Left renal pelvis (tissue), 4 donors: Measurements from ENCODE around the gene NME1. TPM values are rescaled to one million over a fixed set of nuclear protein-coding genes. Genes with fewer than 3 reads are reported as not detected.
"Not testable (repeated sequence)": the region's sequence is repeated elsewhere in the genome, so short reads cannot be mapped to it uniquely, and the experiment has no call there.

Experiments used
- DNase-seq, 4 donors: peaks; one replicate each; pipeline ENCODE4 v3.0.0-alpha.2; 2013; ENCODE audit warnings: low read depth in 4 of 4, low spot score in 3 of 4
- polyA plus RNA-seq, 4 donors: library from polyadenylated mRNA; unstranded; fragments of 120-200 nt; gene quantifications; one replicate each; pipeline ENCODE4 v1.2.1, GENCODE V29; 2013; ENCODE audit not compliant: insufficient read length in 4 of 4

Gene NME1
- 10 to 100 TPM; 56.5 to 74.0 (median 68.6) TPM for polyA plus RNA-seq

DNA sequence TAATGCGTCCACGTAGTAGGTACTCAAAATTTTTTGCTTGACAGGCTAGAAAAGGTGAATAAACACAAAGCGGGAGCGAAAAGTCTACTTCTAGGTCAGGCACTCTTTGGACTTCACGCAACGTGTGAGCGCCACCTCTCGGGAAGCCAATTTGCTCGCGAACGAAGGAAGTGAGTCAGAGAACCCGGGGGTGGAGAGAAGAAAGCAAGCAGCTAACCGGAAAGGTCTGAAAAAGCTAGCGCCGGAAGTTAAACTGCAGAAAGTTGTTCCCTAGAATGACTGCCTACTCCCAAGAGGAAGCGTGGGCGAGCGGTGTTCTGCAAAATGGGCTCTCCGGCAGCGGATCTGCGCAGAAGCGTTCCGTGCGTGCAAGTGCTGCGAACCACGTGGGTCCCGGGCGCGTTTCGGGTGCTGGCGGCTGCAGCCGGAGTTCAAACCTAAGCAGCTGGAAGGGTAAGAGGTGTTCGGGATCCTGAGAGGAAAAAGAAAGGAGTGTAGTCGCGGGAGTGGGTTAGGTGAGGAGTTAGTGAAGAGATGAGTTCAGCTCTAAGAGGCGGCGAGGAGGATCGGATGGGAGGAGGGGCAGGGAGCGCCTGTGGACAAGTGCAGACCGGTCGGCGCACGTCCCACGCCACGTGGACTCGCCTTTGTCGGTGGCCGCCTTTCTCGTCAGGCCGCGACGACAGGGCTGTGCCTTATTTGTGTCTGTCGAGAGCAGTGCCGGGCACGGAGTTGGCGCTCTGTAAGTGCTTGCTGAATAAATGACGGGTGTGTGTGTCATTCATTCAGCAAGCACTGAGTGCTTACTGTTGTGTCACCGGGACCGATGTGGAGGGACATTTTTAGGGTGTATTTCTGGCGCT, at the start of gene NME1:
NME1 (plus strand) TSS at position 350 of the 863 bp plus-strand sequence. CDS start 2,096 bp downstream, outside the sequence.
- peak; percentile 97 to 99 (median 98) for DNase-seq

GRCh38 chr17:51107778-51108177, 45.6 kb upstream of the NME1 start:
- DNase-seq, result no peak

DNA sequence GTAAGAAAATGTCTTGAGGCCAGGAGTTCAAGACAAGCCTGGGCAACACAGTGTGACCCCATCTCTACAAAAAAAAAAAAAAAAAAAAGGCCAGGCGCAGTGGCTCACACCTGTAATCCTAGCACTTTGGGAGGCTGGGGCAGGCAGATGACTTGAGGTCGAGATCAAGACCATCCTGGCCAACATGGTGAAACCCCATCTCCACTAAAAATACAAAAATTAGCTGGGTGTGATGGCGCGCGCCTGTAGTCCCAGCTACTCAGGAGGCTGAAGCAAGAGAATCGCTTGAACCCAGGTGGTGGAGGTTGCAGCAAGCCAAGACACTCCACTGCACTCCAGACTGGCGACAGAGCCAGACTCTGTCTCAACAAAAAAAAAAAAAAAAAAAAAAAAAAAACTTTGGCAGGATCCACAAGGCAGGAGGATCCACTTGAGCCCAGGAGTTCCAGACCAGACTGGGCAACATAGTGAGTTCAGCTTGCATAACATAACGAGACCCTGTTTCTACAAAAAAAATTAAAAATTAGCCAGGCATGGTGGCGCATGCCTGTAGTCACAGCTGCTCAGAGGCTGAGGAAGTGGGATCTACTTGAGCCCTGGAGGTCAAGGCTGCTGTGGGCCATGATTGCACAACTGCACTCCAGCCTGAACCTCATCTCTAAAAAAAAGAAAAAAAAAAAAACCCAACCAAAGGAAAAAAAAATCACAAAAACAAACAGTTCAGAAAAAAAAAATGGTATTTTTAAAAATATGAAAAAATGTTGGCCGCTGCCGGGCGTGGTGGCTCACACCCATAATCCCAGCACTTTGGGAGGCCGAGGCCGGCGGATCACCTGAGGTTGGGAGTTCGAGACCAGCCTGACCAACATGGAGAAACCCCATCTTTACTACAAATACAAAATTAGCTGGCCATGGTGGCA, 40.8 kb upstream of the NME1 start:
- DNase-seq, result not testable (repeated sequence)

GRCh38 chr17:51115179-51115578, 38.2 kb upstream of the NME1 start:
- DNase-seq, result no peak

- no peak for DNase-seq
Observed at GRCh38 chr17:51118330-51119195, 34.8 kb upstream of the NME1 start.

- peak in 1 of 4 donors; percentile 52 for DNase-seq
Observed at GRCh38 chr17:51119415-51120356, 33.7 kb upstream of the NME1 start.

- DNase-seq, result no peak
Observed at GRCh38 chr17:51120357-51120738, 33.0 kb upstream of the NME1 start.

DNA sequence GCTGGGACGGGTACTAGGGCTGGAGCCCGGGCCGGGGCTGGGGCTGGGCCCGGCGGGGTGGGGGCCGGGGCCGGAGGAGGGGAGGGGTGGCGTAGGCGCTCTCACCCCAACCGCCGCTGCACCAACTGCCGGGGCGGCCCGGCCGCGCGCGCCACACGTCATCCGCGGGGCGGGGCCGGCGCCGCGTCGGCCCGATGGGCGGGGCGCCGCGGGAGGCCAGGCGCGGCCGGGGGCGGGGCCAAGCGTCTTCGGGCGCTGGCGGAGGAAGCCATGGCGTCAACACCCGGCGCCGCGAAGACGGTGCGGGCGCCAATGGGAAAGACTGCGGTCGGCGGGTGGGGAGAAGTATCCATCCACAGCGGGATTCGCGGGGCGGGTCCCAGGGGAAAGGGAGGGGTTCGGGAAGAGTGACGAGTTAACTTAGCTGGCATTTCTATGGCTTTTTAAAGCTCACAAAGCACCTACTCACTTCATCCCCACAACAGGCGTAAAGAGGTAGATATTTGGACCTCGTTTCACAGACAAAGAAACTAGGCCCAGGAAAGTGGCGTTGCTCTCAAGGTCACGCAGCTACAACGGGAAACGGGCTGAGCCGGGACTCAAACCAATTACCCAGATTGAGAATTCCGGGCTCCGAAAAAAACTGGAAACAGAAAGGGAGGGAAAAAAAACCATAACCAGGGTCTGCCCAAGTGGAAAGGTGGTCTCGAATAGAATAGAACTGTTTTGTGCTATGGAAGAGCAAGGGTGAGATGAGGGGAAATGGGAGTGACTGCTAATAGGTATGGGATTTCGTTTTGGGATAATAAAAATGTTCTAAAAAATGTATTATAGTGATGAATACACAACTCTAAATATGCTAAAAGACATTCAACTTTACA, 32.4 kb upstream of the NME1 start, which contains the start of gene SPAG9:
SPAG9 (minus strand) TSS at position 130 of the 881 bp plus-strand sequence. CDS start 212 bp downstream, outside the sequence.
- DNase-seq, result peak; percentile 81 to 92 (median 88)

GRCh38 chr17:51121620-51122472, 31.5 kb upstream of the NME1 start:
- DNase-seq, result peak in 2 of 4 donors; percentile 67 to 79

DNA sequence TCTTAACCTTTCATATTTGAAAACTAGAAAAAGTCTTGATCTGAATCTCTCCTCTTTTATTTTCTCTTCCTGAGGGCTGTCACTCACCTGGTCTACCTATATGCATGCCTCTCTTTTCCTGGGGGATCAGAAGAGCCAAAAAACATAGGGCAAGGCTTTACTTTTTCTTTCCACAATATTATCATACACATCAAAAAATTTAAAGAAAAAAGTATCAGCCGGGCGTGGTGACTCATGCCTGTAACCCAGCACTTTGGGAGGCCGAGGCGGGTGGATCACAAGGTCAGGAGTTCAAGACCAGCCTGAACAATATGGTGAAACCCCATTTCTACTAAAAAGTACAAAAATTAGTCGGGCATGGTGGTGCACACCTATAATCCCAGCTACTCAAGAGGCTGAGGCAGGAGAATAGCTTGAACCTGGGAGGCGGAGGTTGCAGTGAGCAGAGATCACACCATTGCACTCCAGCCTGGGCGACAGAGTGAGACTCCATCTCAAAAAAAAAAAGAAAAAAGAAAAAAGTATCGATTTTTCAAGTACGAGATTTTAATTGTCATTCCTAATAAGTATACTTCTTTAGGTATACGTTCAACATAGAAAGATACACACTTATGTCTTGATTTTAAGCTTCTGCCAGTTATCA, 30.8 kb upstream of the NME1 start:
- DNase-seq, result not testable (repeated sequence)

- no peak for DNase-seq
Observed at GRCh38 chr17:51124640-51125503, 28.5 kb upstream of the NME1 start.

DNA sequence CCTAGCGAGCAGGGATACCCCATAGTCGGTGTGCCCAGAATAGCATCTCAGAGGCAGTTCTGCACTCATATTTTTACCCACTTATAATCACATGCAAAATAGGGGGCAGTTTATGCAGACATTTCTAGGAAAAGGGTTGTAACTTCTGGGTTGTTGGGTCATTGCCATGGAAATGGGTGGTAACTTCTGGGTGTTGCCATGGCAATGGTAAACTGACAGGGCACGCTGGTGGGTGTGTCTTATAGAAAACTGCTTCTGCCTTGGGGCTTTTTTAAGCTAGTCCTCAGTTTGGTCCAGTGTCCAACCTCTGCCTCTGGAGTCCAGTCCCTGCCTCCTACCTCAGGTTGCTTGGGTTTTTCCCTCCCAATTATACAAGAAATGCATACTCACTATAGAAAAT, 25.3 kb upstream of the NME1 start:
- DNase-seq, result no peak

- DNase-seq, result no peak
Observed at GRCh38 chr17:51132964-51133319, 20.4 kb upstream of the NME1 start.

DNA sequence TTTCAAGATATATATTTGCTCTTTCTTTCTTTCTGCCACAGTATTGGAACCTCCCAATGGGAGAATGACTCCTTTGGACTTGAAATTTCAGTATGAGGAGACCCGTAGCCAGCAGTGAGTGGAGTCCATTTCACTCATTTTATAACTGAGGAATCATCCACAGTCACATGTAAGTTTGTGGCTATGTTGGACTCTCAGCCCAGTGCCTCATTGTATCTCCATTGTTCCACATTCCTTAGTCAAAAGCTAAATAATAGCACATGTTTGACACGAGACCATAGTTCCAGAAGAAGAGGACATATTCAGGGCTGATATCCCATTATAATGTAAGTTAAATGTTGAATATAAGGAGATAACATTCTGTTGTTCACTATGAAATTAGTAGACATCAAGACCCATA, 20.0 kb upstream of the NME1 start:
- DNase-seq, result no peak

- no peak for DNase-seq
Observed at GRCh38 chr17:51135956-51136355, 17.4 kb upstream of the NME1 start.

DNA sequence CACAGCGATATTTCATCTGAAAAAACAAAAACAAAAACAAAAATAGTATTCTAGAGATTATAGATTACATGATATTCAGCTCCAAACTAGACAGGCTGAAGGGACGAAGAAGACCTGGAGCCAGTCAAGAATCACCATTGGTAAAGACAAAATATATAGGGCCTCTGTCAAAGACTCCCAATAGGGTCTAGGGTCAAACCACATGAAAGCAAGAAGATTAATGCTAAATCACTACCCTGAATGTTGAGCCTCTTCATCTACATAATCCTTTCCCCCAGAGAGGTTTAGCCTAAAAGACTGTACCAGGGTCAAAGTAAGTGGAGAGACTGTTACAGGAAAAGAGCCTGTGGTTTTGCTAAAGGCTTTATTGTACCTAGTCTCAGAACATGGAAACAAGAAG, 10.8 kb upstream of the NME1 start:
- DNase-seq, result no peak
